ENCODE data around the gene GRIN2A.

GRIN2A gene

GRCh38 chr16:9713156-9713555 lies 469.1 kb downstream of the GRIN2A start:
- Histone ChIP-seq H3K36me3 (replicated peaks) (no peaks in the 10 kb centered on the region), H3K4me3 (no peak overlapping the region), H3K9me3 (no peaks in the 10 kb centered on the region), H3K27me3 (ENCODE audit: low read depth) (no peaks in the 10 kb centered on the region), H3K4me1 (no peaks in the 10 kb centered on the region)
- in situ Hi-C loops (cut with MboI; ENCODE audit: low sequenced_read_pairs), result no loop called here
- no peak for DNase-seq (ENCODE audit: low spot score in 2 of 2)

- Histone ChIP-seq H3K36me3 (replicated peaks) (no peaks in the 10 kb centered on the region), H3K27me3 (ENCODE audit: low read depth) (no peaks in the 10 kb centered on the region), H3K4me3 (no peak overlapping the region), H3K4me1 (no peaks in the 10 kb centered on the region), H3K9me3 (no peaks in the 10 kb centered on the region)
- no peak for DNase-seq (ENCODE audit: low spot score in 2 of 2)
- in situ Hi-C loops (cut with MboI; ENCODE audit: low sequenced_read_pairs), result no loop called here
These were observed 473.1 kb downstream of the GRIN2A start for GRCh38 chr16:9708972-9709620.

GRCh38 chr16:9706217-9706836 lies 475.9 kb downstream of the GRIN2A start:
- in situ Hi-C loops (cut with MboI; ENCODE audit: low sequenced_read_pairs), result no loop called here
- DNase-seq (ENCODE audit: low spot score in 2 of 2), result no peak
- no peaks in the 10 kb centered on the region for H3K36me3 ChIP-seq (replicated peaks)
- no peaks in the 10 kb centered on the region for H3K27me3 ChIP-seq (ENCODE audit: low read depth)
- no peaks in the 10 kb centered on the region for H3K4me1 ChIP-seq
- H3K4me3 ChIP-seq, result no peak overlapping the region
- no peaks in the 10 kb centered on the region for H3K9me3 ChIP-seq

GRCh38 chr16:9703731-9704130 lies 478.5 kb downstream of the GRIN2A start:
- H3K9me3 ChIP-seq, result no peaks in the 10 kb centered on the region
- in situ Hi-C loops (cut with MboI; ENCODE audit: low sequenced_read_pairs), result no loop called here
- H3K27me3 ChIP-seq (ENCODE audit: low read depth), result no peaks in the 10 kb centered on the region
- no peak overlapping the region for H3K4me3 ChIP-seq
- no peaks in the 10 kb centered on the region for H3K36me3 ChIP-seq (replicated peaks)
- DNase-seq (ENCODE audit: low spot score in 2 of 2), result no peak
- no peaks in the 10 kb centered on the region for H3K4me1 ChIP-seq
